GM12878 (cell line): ENCODE data around the gene ALKBH1. TPM values are rescaled to one million over a fixed set of nuclear protein-coding genes. Genes with fewer than 3 reads are reported as not detected.
"Not testable (repeated sequence)": the region's sequence is repeated elsewhere in the genome, so short reads cannot be mapped to it uniquely, and the experiment has no call there.

ENCODE experiments used
- ATAC-seq: fragments of 200-7000 bp; cut with Tn5 transposase; 3 replicates; pipeline ENCODE4 v1.9.1; 2020; ENCODE audit warnings: mild to moderate bottlenecking, moderate library complexity
- BruUV-seq: library from RNA; stranded (reverse); fragments of 400-500 nt; replicated peaks from 2 replicates; lab custom pipeline; 2021; lab: Mats Ljungman, UMichigan
- CTCF ChIA-PET: fragments of 300-600 bp; sonication (Branson Sonifier 250); formaldehyde crosslinking; extraction: SDS; loops from one replicate; lab custom pipeline; 2021; ENCODE audit warnings: inconsistent platforms; lab: Yijun Ruan, JAX
- POLR2A ChIA-PET: fragments of 350-600 bp; formaldehyde crosslinking; extraction: SDS; loops from one replicate; lab custom pipeline; 2021; ENCODE audit warnings: inconsistent platforms; lab: Charles Lee
- RAD21 ChIA-PET: fragments of 300-600 bp; sonication (Branson Sonifier 250); formaldehyde crosslinking; loops from one replicate; lab custom pipeline; 2023; ENCODE audit warnings: antibody characterized with exemption; ENCODE audit not compliant: unreplicated experiment; lab: Charles Lee
- SMC1A ChIA-PET: fragments of 300-600 bp; sonication (Branson Sonifier 250); formaldehyde crosslinking; loops from one replicate; lab custom pipeline; 2023; ENCODE audit not compliant: unreplicated experiment, uncharacterized antibody; lab: Charles Lee
- DNase-seq: peaks from one replicate; pipeline ENCODE4 v3.0.0-alpha.2; 2011; ENCODE audit warnings: low read depth, low spot score
- FAIRE-seq: peaks from 3 replicates; lab custom pipeline; 2011; peaks lifted over from hg19 to GRCh38; lab: Jason Lieb, UNC
- H2AFZ ChIP-seq: 2 replicates; pipeline ENCODE4 v1.6.0; 2011; ENCODE audit warnings: low read depth, low read length, control low read depth; ENCODE audit not compliant: control insufficient read depth
- H3K27ac ChIP-seq: 2 replicates; pipeline ENCODE4 v1.5.1; 2011; ENCODE audit warnings: control low read depth; ENCODE audit not compliant: control insufficient read depth, insufficient read depth
- H3K27me3 ChIP-seq, 2 experiments: replicated peaks in 1 of 2; 2 replicates each; pipeline versions ENCODE4 v1.6.0 to v1.6.1; 2011; ENCODE audit warnings: low read length in 1 of 2; ENCODE audit not compliant: control insufficient read depth in 2 of 2, insufficient read depth in 2 of 2
- H3K36me3 ChIP-seq, 2 experiments: 2 replicates each; pipeline ENCODE4 v1.5.1; 2011; ENCODE audit warnings: low read length in 1 of 2; ENCODE audit not compliant: control insufficient read depth in 2 of 2, insufficient read depth in 2 of 2
- H3K4me1 ChIP-seq: 2 replicates; pipeline ENCODE4 v1.6.1; 2011; ENCODE audit warnings: mild to moderate bottlenecking, low read length, moderate library complexity, mixed read lengths; ENCODE audit not compliant: control insufficient read depth, insufficient read depth
- H3K4me2 ChIP-seq: 2 replicates; pipeline ENCODE4 v1.6.0; 2011; ENCODE audit warnings: control low read depth; ENCODE audit not compliant: control insufficient read depth, insufficient read depth
- H3K4me3 ChIP-seq: fragments of 200-600 bp; sonication (generic); 2 replicates; pipeline ENCODE4 v1.5.1; 2016
- H3K79me2 ChIP-seq: 2 replicates; pipeline ENCODE4 v1.6.0; 2011; ENCODE audit warnings: low read length; ENCODE audit not compliant: control insufficient read depth, insufficient read depth
- H3K9ac ChIP-seq: 2 replicates; pipeline ENCODE4 v1.8.0; 2011; ENCODE audit warnings: low read length, control low read depth, mixed read lengths; ENCODE audit not compliant: control insufficient read depth, insufficient read depth
- H3K9me3 ChIP-seq: replicated peaks from 3 replicates; pipeline ENCODE4 v1.5.1; 2011; ENCODE audit warnings: mild to moderate bottlenecking, low read length; ENCODE audit not compliant: control insufficient read depth, insufficient read depth
- H4K20me1 ChIP-seq: 2 replicates; pipeline ENCODE4 v1.6.0; 2011; ENCODE audit not compliant: control insufficient read depth, insufficient read depth
- CHD4 ChIP-seq: fragments of 200-600 bp; sonication (generic); IDR thresholded peaks from 2 replicates; pipeline ENCODE4 v1.6.1; 2016; ENCODE audit warnings: mild to moderate bottlenecking
- CREM ChIP-seq: IDR thresholded peaks from 2 replicates; pipeline ENCODE4 v1.6.1; 2014; ENCODE audit warnings: antibody characterized with exemption, low read depth
- FOXM1 ChIP-seq: IDR thresholded peaks from 2 replicates; pipeline ENCODE4 v1.6.1; 2012; ENCODE audit warnings: low read depth, mild to moderate bottlenecking, inconsistent platforms, low read length, moderate library complexity
- HCFC1 ChIP-seq: fragments of 150-350 bp; IDR thresholded peaks from 2 replicates; pipeline ENCODE4 v1.6.1; 2014; ENCODE audit warnings: low read length
- HDAC2 ChIP-seq: fragments of 200-600 bp; sonication (generic); IDR thresholded peaks from 2 replicates; pipeline ENCODE4 v1.6.1; 2017
- IRF4 ChIP-seq: IDR thresholded peaks from 2 replicates; pipeline ENCODE4 v1.6.1; 2011; ENCODE audit warnings: low read depth, low read length
- MEF2A ChIP-seq: IDR thresholded peaks from 2 replicates; pipeline ENCODE4 v1.6.1; 2011; ENCODE audit warnings: low read depth, mild to moderate bottlenecking, low read length, moderate library complexity; ENCODE audit not compliant: insufficient read depth
- SMAD5 ChIP-seq: IDR thresholded peaks from 2 replicates; pipeline ENCODE4 v1.6.1; 2016; ENCODE audit warnings: antibody characterized with exemption, low read depth
- TCF7 ChIP-seq: IDR thresholded peaks from 2 replicates; pipeline ENCODE4 v1.6.1; 2014; ENCODE audit warnings: antibody characterized with exemption, borderline replicate concordance
- ZBTB33 ChIP-seq: fragments of 450-650 bp; IDR thresholded peaks from 2 replicates; pipeline ENCODE4 v1.6.1; 2017; ENCODE audit warnings: mild to moderate bottlenecking
- ZNF274 ChIP-seq: IDR thresholded peaks from one replicate; pipeline ENCODE4 v1.8.0; 2011; ENCODE audit not compliant: insufficient read length, insufficient read depth
- ZZZ3 ChIP-seq: IDR thresholded peaks from 2 replicates; pipeline ENCODE4 v1.6.1; 2011; ENCODE audit warnings: low read depth; ENCODE audit not compliant: control insufficient read depth, insufficient read length
- WGBS: methylation state at CpG from one replicate; pipeline ENCODE4 v1.1.6; 2016; ENCODE audit warnings: low lambda C conversion rate; ENCODE audit not compliant: insufficient replicate concordance, insufficient coverage; ENCODE audit errors: missing lambda C conversion rate; 5-methylcytosine and 5-hydroxymethylcytosine counted together
- in situ Hi-C: fragments of 300-500 bp; cut with MboI; formaldehyde crosslinking; loops from 9 replicates; pipeline ENCODE4 v1.14.3; 2018; ENCODE audit warnings: mixed read lengths
- intact Hi-C: fragments of 100-400 bp; cut with micrococcal nuclease; formaldehyde crosslinking; loops from one replicate; pipeline ENCODE4 v1.14.2; 2022; ENCODE audit not compliant: unreplicated experiment
- polyA plus RNA-seq, 11 experiments: library from polyadenylated mRNA; depleted of rRNA in 4 of 11; unstranded in 6 of 11; stranded (reverse) in 5 of 11; fragments of >200 nt; fragmentation: Nextera tagmentation in 4 of 11; fragmentation: Illumina TruSeq in 1 of 11; extraction: Ambion mirVana in 4 of 11; extraction: Trizol in 1 of 11; gene quantifications; 1 replicate in 1 of 11; 2 replicates in 10 of 11; pipeline versions ENCODE4 v1.2.1 to v1.2.3, GENCODE V29; 2011 to 2016; ENCODE audit warnings: inconsistent platforms in 2 of 11, missing spikeins in 2 of 11, low read depth in 1 of 11
- total RNA-seq, 4 experiments: library from RNA; depleted of rRNA in 3 of 4; stranded (reverse); fragments of >200 nt in 3 of 4; fragmentation: Illumina TruSeq in 1 of 4; extraction: Trizol in 1 of 4; gene quantifications; 2 replicates each; pipeline versions ENCODE4 v1.2.1 to v1.2.3, GENCODE V29; 2013 to 2021
- TF ChIP-seq, protein P1 (sequence below): IDR thresholded peaks from 2 replicates; pipeline ENCODE4 v1.6.1; 2012; ENCODE audit warnings: low read depth, low read length, improper control_type of control experiment

ALKBH1 gene
- total and polyA plus RNA-seq, 10 of the 15 experiments (the other 5 are each of a cell fraction or from before 2014, with no cell fraction given): 6.5 to 24.1 (median 17.0) TPM

DNA sequence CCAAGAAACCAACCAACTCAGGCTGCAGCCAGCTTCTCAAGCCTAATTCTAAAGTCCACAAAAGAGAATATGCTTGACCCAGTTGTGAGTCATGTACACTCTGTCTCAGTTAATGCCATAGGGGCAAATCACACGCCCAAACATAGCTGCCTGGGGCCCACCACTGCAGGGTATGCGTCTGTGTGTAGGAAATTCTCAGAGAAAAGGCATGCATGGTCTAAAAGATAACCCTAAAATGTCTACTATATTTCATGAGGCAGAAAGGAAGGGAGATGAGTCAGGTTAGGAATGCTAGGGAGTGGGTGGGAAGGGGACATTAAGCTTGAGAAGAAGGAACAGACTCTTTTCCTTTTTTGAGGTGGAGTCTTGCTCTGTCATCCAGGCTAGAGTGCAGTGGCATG is 69.1 kb downstream of the ALKBH1 start:
- Histone ChIP-seq H4K20me1 (no peaks in the 10 kb centered on the region), H3K27me3 (no peaks in the 10 kb centered on the region), H3K36me3 (no peaks in the 10 kb centered on the region), H3K79me2 (no peaks in the 10 kb centered on the region), H3K9ac (no peak overlapping the region)
- no TSS peak for BruUV-seq
- no peak for ATAC-seq
- in situ Hi-C loops: no loop called here
- 14% methylated on average over 2 of the region's 2 CpGs for WGBS
- TF ChIP-seq ZNF274: no peak
- TF ChIP-seq MEF2A: no peak
- no peak for TF ChIP-seq FOXM1
- no peak for TF ChIP-seq HCFC1
- no peak for TF ChIP-seq HDAC2
- TF ChIP-seq SMAD5: no peak
- TF ChIP-seq, protein P1, sequence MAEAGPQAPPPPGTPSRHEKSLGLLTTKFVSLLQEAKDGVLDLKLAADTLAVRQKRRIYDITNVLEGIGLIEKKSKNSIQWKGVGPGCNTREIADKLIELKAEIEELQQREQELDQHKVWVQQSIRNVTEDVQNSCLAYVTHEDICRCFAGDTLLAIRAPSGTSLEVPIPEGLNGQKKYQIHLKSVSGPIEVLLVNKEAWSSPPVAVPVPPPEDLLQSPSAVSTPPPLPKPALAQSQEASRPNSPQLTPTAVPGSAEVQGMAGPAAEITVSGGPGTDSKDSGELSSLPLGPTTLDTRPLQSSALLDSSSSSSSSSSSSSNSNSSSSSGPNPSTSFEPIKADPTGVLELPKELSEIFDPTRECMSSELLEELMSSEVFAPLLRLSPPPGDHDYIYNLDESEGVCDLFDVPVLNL: no peak
- TF ChIP-seq IRF4: no peak
- no peak for TF ChIP-seq ZBTB33
- no peak for TF ChIP-seq CHD4
- no peak for TF ChIP-seq TCF7
- no peak for TF ChIP-seq ZZZ3
- TF ChIP-seq CREM: no peak
- TF ChIP-seq, all 136 proteins: peak for 0
- no peak overlapping the region for H3K27ac ChIP-seq
- SMC1A ChIA-PET: no interaction called here
- no peak overlapping the region for H3K4me3 ChIP-seq
- H3K4me2 ChIP-seq: no peak overlapping the region
- CTCF ChIA-PET: no interaction called here
- DNase-seq: no peak
- no peaks in the 10 kb centered on the region; the same call in 2 of the 3 replicates for H3K9me3 ChIP-seq
- RAD21 ChIA-PET: no interaction called here
- H3K4me1 ChIP-seq: peaks cover 13% of the 10 kb centered on the region
- POLR2A ChIA-PET: no interaction called here
- no peak for FAIRE-seq
- intact Hi-C loops: no loop called here
- H2AFZ ChIP-seq: no peak overlapping the region

DNA sequence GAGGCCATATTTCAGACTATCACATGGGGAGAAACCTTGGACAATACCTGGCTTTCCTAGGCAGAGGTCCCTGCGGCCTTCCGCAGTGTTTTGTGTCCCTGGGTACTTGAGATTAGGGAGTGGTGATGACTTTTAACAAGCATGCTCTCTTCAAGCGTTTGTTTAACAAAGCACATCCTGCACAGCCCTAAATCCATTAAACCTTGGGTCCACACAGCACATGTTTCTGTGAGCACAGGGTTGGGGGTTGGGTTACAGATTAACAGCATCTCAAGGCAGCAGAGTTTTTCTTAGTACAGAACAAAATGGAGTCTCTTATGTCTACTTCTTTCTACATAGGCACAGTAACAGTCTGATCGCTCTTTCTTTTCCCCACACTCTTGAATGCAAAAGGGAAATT is 72.0 kb downstream of the ALKBH1 start:
- CTCF ChIA-PET, H3K27ac ChIP-seq, H3K4me3 ChIP-seq, H3K27me3 ChIP-seq, POLR2A ChIA-PET, H3K4me2 ChIP-seq, in situ Hi-C loops, intact Hi-C loops, ATAC-seq, H3K36me3 ChIP-seq, H2AFZ ChIP-seq, H3K9me3 ChIP-seq, H3K4me1 ChIP-seq, DNase-seq, H3K79me2 ChIP-seq, SMC1A ChIA-PET, FAIRE-seq, H3K9ac ChIP-seq, H4K20me1 ChIP-seq, RAD21 ChIA-PET, BruUV-seq: not testable (repeated sequence)
- 72% methylated on average over 4 of the region's 4 CpGs for whole genome bisulfite sequencing
